Activated CD4-positive, alpha-beta T cell treated with anti-CD3 and anti-CD28 coated beads, Interleukin-2, amount 10 ng/mL, durations not matched to agents 24 days and 14 days (primary cell): ENCODE measurements around the gene ZNF236. TPM values are rescaled to one million over a fixed set of nuclear protein-coding genes. Genes with fewer than 3 reads are reported as not detected.
A peak's percentile ranks its signal among the peaks of the same experiment; 100 is the strongest.

Source experiments
- DNase-seq: peaks from one replicate; pipeline ENCODE4 v3.0.0; 2022
- H3K27ac Mint-ChIP-seq: one replicate; pipeline ENCODE4 v1.8.0; 2022; ENCODE audit warnings: mild to moderate bottlenecking, mixed read lengths
- H3K27me3 Mint-ChIP-seq: one replicate; pipeline ENCODE4 v1.8.0; 2022; ENCODE audit warnings: mixed read lengths
- H3K36me3 Mint-ChIP-seq: one replicate; pipeline ENCODE4 v1.8.0; 2022; ENCODE audit warnings: low read depth, mild to moderate bottlenecking, mixed read lengths
- H3K4me1 Mint-ChIP-seq: one replicate; pipeline ENCODE4 v1.8.0; 2021; ENCODE audit warnings: mixed read lengths
- H3K4me3 Mint-ChIP-seq: one replicate; pipeline ENCODE4 v1.8.0; 2022; ENCODE audit warnings: mild to moderate bottlenecking, moderate library complexity, mixed read lengths
- H3K9me3 Mint-ChIP-seq: one replicate; pipeline ENCODE4 v1.8.0; 2021; ENCODE audit warnings: mixed read lengths
- intact Hi-C: fragments of 100-400 bp; cut with micrococcal nuclease; formaldehyde crosslinking; loops from one replicate; pipeline ENCODE4 v1.15.1; 2023
- total RNA-seq: library from RNA; stranded (reverse); gene quantifications from 2 replicates; pipeline ENCODE4 v1.2.3, GENCODE V29; 2022

Gene ZNF236
- total RNA-seq, 1 donor from 2014 or later: 17.5 TPM

GRCh38 chr18:76914796-76915195, 92.4 kb downstream of the ZNF236 start:
- peaks cover 57% of the 10 kb centered on the region for H3K36me3 Mint-ChIP-seq
- no peaks in the 10 kb centered on the region for H3K4me1 Mint-ChIP-seq

GRCh38 chr18:76915456-76915855, 93.1 kb downstream of the ZNF236 start:
- Mint-ChIP-seq H3K9me3 (no peaks in the 10 kb centered on the region), H3K4me3 (no peak overlapping the region), H3K27me3 (no peaks in the 10 kb centered on the region), H3K4me1 (no peaks in the 10 kb centered on the region), H3K27ac (no peak overlapping the region), H3K36me3 (peaks cover 54% of the 10 kb centered on the region)
- DNase-seq: no peak
- intact Hi-C loops: no loop called here

More at GRCh38 chr18:76914796-76915195, 92.4 kb downstream of the ZNF236 start:
- Mint-ChIP-seq H3K27me3 (no peaks in the 10 kb centered on the region), H3K27ac (no peak overlapping the region), H3K4me3 (no peak overlapping the region), H3K9me3 (no peaks in the 10 kb centered on the region)
- DNase-seq: no peak
- intact Hi-C loops: no loop called here

DNA sequence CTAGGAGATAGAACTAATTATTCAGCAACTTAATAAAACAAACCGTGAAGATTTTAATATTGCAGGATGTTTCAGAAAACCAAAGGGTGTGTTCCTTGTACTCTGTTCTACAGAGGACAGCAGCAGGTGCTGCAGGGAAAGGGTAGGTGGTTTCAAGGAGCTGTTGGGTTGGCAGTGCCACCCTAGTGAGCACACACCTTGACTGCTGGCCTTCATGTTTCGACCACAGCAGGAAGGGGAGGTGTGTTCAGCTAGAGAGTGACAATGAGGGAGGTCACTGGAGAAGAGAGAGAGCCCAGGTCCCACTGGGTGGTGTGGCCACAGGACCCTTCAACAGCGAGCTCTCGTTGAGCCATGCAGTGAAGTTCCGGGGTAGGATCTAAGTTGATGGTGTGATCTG, 98.6 kb downstream of the ZNF236 start:
- Mint-ChIP-seq H3K4me3 (no peak overlapping the region), H3K27me3 (no peaks in the 10 kb centered on the region), H3K9me3 (no peaks in the 10 kb centered on the region), H3K36me3 (peaks cover 53% of the 10 kb centered on the region), H3K4me1 (peaks cover 13% of the 10 kb centered on the region), H3K27ac (peak overlapping the region; percentile 15)
- no peak for DNase-seq
- intact Hi-C loops: no loop called here

DNA sequence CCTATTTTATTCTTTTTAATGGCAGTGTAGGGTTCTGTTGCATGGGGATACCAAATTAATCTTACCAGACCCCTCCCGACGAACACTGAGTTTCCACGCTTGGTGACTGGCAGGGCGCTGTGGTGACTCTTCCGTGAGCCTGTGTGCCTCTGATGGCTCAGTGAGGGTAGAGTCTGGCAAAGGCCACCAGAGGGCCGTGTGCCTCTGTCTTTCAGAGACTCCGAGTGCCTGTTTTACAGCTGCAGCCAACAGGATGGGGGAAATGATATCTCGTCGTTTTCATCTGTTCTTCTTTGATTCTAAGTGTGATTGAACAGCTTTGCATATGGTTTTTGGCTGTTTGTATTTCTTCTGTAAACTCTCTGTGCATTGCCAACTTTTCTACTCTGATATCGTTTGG, 99.8 kb downstream of the ZNF236 start:
- H3K36me3 Mint-ChIP-seq: peaks cover 53% of the 10 kb centered on the region
- peak; percentile 88 for DNase-seq

DNA sequence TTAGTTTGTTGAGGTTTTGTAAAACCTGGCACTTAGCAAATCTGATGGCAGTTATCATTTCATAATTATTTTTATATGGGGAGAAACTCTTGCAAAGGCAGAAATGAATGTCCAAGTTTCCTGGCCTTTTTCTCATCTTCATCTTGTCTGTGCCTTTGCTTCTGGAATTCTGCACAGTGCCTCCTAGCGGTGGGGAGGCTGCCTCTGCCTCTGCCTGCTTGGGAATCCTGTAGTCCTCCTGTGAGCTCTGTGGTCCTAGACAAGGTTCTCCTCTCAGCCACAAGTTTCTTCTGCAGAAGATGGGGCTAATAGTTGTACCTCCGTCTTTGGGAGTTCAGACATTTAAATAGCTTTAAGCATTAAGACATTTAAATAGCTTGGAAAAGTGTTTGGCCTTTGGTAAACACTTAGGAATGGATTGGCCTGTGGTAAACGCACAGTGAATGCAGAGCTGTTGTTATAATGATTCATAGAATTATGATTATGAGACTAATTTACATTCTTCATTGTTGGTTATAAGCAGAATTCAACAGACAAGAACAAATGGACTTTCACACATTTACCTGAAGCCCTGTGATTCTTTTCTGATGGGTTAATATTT, 101.2 kb downstream of the ZNF236 start:
- intact Hi-C loops: loop anchor here (1.0 to 2.0 kb wide), 2 partner anchors 121 to 727 kb away; no protein-coding TSS in a partner anchor
- DNase-seq: no peak
- Mint-ChIP-seq H3K4me1 (peaks cover 14% of the 10 kb centered on the region), H3K27me3 (no peaks in the 10 kb centered on the region), H3K9me3 (no peaks in the 10 kb centered on the region), H3K36me3 (peaks cover 53% of the 10 kb centered on the region), H3K4me3 (no peak overlapping the region), H3K27ac (no peak overlapping the region)

More for the DNA sequence above, 99.8 kb downstream of the ZNF236 start:
- intact Hi-C loops: loop anchor here (1.0 to 2.0 kb wide), 2 partner anchors 61 to 729 kb away; no protein-coding TSS in a partner anchor
- Mint-ChIP-seq H3K9me3 (no peaks in the 10 kb centered on the region), H3K4me1 (peaks cover 14% of the 10 kb centered on the region), H3K27ac (peak overlapping the region; percentile 18), H3K4me3 (no peak overlapping the region), H3K27me3 (no peaks in the 10 kb centered on the region)

- H3K9me3 Mint-ChIP-seq: no peaks in the 10 kb centered on the region
- peaks cover 55% of the 10 kb centered on the region for H3K36me3 Mint-ChIP-seq
- H3K4me1 Mint-ChIP-seq: peaks cover 16% of the 10 kb centered on the region
- H3K27me3 Mint-ChIP-seq: no peaks in the 10 kb centered on the region
- intact Hi-C loops: no loop called here
- DNase-seq: no peak
- H3K27ac Mint-ChIP-seq: no peak overlapping the region
- H3K4me3 Mint-ChIP-seq: no peak overlapping the region
These were observed 103.1 kb downstream of the ZNF236 start for GRCh38 chr18:76925501-76925900.

DNA sequence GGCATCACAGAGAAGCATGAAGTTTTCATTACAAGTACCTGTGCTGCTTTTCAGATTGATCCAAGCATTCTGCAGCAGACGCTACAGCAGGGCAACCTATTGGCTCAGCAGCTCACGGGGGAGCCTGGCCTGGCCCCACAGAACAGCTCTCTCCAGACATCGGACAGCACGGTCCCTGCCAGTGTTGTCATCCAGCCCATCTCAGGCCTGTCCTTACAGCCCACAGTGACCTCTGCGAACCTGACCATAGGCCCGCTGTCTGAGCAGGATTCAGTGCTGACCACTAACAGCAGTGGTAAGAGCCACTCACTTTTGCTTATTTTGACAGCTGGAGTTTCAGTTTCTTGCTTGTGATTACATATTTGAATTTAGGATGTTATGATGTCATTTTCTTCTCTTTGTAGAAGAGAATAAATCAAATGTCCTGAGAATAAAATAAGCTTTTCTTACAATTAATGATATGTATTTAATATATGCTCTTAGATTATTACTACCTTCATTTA, 104.9 kb downstream of the ZNF236 start:
- DNase-seq: no peak
- intact Hi-C loops: no loop called here
- no peak overlapping the region for H3K4me3 Mint-ChIP-seq
- H3K9me3 Mint-ChIP-seq: no peaks in the 10 kb centered on the region
- H3K27me3 Mint-ChIP-seq: no peaks in the 10 kb centered on the region
- H3K36me3 Mint-ChIP-seq: peaks cover 47% of the 10 kb centered on the region
- peaks cover 11% of the 10 kb centered on the region for H3K4me1 Mint-ChIP-seq
- H3K27ac Mint-ChIP-seq: no peak overlapping the region

DNA sequence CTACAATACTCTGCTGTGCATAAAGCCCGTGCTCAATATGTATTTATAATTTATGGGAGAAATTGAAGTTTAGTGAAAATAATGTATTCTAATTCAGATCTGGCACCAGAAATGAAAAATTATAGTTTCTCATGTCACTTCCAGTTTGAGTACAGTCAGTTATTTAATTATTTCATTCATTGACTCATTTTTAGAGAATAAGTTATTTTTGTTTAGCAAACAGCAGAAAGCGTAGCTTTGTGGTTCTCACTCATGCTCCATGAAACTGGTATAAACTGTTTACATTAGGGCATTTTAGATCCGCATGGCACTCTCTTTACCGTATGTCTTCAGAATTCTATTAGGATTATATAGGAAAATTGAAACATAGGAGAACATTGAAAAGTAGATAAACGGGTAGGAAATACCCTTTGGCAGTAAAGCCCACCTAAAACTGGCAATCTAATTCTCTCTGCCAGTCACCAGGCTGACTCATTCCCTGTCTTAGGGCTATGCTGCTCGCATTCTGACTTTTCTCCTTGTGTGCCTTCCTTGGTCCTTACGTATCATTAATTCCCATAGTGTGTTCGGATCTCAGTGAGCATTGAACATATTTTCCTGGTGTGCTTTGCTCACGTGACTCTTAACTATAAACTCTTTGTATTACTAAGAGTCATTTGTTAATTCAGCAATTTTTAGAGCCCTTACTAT, 106.0 kb downstream of the ZNF236 start:
- Mint-ChIP-seq H3K27ac (no peak overlapping the region), H3K4me3 (no peak overlapping the region), H3K4me1 (peaks cover 15% of the 10 kb centered on the region), H3K27me3 (no peaks in the 10 kb centered on the region), H3K9me3 (no peaks in the 10 kb centered on the region), H3K36me3 (peaks cover 52% of the 10 kb centered on the region)
- DNase-seq: no peak
- intact Hi-C loops: no loop called here

DNA sequence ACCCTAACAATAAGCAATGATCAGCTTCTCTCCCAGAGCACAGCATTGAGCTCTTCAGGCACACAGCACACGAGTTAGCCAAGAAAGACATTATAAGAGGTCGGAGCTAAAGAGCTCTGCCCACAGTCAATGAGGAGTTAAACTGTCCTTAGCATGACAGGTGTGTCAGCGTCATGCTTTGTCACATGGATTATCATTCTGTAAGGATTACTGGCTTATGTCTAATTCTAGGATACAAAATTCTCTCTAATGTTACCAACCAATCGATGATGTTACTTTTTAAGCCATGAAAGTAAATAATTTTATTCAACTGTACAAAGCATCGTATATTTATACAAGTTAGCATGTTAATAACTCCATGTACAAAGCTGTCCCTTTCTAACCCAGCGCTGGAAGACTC, 108.8 kb downstream of the ZNF236 start:
- peaks cover 43% of the 10 kb centered on the region for H3K36me3 Mint-ChIP-seq
- no peak overlapping the region for H3K27ac Mint-ChIP-seq
- DNase-seq: no peak
- no peaks in the 10 kb centered on the region for H3K9me3 Mint-ChIP-seq
- intact Hi-C loops: no loop called here
- no peak overlapping the region for H3K4me3 Mint-ChIP-seq
- no peaks in the 10 kb centered on the region for H3K27me3 Mint-ChIP-seq
- H3K4me1 Mint-ChIP-seq: peaks cover 13% of the 10 kb centered on the region

- H3K4me3 Mint-ChIP-seq: peak overlapping the region; percentile 16
- peak overlapping the region; percentile 86 for H3K27ac Mint-ChIP-seq
- intact Hi-C loops: no loop called here
- H3K4me1 Mint-ChIP-seq: peaks cover 13% of the 10 kb centered on the region
- no peaks in the 10 kb centered on the region for H3K9me3 Mint-ChIP-seq
- no peak for DNase-seq
- peaks cover 44% of the 10 kb centered on the region for H3K36me3 Mint-ChIP-seq
- no peaks in the 10 kb centered on the region for H3K27me3 Mint-ChIP-seq
These were observed 109.9 kb downstream of the ZNF236 start for GRCh38 chr18:76932026-76932819.

GRCh38 chr18:76935722-76936337, 113.5 kb downstream of the ZNF236 start:
- H3K4me1 Mint-ChIP-seq: peaks cover 12% of the 10 kb centered on the region
- DNase-seq: no peak
- H3K27me3 Mint-ChIP-seq: no peaks in the 10 kb centered on the region
- H3K27ac Mint-ChIP-seq: no peak overlapping the region
- H3K9me3 Mint-ChIP-seq: no peaks in the 10 kb centered on the region
- peaks cover 38% of the 10 kb centered on the region for H3K36me3 Mint-ChIP-seq
- intact Hi-C loops: no loop called here
- H3K4me3 Mint-ChIP-seq: no peak overlapping the region

GRCh38 chr18:76936877-76937276, 114.5 kb downstream of the ZNF236 start:
- DNase-seq: no peak
- Mint-ChIP-seq H3K9me3 (no peaks in the 10 kb centered on the region), H3K4me1 (peaks cover 10% of the 10 kb centered on the region), H3K4me3 (no peak overlapping the region), H3K36me3 (peaks cover 36% of the 10 kb centered on the region), H3K27me3 (no peaks in the 10 kb centered on the region), H3K27ac (no peak overlapping the region)
- intact Hi-C loops: no loop called here

DNA sequence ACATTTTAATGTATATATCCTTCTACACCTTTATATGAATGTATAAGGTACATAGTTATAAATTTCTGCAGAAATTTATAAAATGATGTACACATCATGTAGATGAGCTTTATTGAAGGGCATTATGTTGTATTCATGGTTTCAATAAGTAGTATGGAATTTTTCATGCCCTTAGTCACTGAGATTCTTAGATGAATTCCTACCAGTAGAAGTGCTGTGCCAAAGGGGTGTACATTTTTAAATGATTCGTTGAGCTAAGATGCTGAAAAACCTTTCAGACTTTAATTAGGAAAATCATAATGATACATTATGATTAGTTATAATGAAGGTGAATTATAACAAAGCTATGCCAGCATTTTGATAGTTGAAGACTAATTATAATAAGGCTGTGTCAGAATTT, 115.2 kb downstream of the ZNF236 start:
- Mint-ChIP-seq H3K4me3 (no peak overlapping the region), H3K9me3 (no peaks in the 10 kb centered on the region), H3K27me3 (no peaks in the 10 kb centered on the region), H3K27ac (no peak overlapping the region), H3K36me3 (peaks cover 31% of the 10 kb centered on the region), H3K4me1 (peaks cover 3% of the 10 kb centered on the region)
- no peak for DNase-seq
- intact Hi-C loops: no loop called here
